HG03175 (cell line): ENCODE measurements around the gene SPEM1.

Experiments used
- ATAC-seq: cut with Tn5 transposase; IDR thresholded peaks from one replicate; pipeline ENCODE4 v1.9.1; 2021; ENCODE audit warnings: mild to moderate bottlenecking, moderate library complexity; ENCODE audit not compliant: unreplicated experiment

SPEM1 gene

DNA sequence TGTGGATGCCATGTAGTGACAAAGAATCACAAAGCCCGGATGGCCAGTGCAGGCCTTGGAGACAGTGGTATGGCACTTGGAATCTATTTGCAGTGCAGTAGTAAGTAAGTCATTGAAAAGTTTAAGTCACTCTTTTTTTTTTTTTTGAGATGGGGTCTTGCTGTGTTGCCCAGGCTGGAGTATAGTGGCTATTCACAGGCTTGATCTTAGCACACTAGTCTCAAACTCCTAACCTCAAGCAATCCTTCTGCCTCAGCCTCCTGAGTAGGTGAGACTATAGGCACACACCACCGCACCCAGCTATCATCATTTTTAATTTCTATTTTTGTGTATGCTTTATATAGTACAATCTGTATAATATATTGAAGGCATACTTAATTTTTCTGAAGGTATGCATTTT, 21.5 kb upstream of the SPEM1 start:
- ATAC-seq: no peak

DNA sequence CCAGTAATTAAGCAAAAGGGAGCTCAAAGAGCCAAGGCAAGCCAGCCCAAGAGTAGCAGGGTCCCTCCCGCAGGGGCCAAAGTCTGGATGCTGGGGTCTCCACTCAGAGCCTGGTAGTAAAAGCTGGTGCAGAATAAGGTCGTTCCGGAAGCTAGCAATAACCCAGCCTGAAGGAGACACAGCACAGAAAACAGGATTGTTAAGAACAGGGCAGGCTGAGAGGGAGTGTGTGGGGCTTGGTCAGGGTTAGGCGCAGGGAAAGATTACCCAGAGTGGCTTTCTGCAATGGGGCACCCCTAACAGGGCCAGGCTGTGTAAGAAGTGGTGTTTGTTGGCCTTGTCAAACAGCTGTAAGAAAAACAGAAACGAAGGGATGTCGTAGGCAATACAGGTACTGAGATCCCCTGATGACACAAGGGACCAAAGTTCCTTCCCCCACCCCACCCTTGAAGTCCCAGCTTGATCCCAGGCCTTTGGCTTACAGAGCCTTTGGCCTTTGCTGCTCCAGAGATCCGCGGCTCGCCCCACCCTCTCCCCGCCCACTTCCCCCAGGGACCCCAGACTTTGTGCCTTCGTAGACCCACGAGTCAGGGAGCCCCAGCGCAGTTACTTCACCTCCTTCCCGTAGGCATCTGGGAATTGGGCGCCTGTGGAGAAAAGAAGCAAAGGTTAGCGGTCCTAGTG, 16.9 kb upstream of the SPEM1 start:
- no peak for ATAC-seq

DNA sequence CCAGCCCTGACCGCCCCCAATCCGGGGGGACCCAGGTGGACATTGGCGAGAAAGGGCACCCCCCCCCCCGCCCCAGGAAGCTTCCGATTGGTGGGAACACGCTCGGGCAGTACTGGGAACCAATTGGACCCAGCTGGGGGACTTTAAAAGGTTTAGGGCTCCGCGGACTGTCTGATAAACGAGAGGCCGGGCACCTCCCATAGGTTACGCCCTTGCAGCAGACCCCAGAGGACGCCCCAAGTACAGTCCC, 16.5 kb upstream of the SPEM1 start:
- no peak for ATAC-seq

DNA sequence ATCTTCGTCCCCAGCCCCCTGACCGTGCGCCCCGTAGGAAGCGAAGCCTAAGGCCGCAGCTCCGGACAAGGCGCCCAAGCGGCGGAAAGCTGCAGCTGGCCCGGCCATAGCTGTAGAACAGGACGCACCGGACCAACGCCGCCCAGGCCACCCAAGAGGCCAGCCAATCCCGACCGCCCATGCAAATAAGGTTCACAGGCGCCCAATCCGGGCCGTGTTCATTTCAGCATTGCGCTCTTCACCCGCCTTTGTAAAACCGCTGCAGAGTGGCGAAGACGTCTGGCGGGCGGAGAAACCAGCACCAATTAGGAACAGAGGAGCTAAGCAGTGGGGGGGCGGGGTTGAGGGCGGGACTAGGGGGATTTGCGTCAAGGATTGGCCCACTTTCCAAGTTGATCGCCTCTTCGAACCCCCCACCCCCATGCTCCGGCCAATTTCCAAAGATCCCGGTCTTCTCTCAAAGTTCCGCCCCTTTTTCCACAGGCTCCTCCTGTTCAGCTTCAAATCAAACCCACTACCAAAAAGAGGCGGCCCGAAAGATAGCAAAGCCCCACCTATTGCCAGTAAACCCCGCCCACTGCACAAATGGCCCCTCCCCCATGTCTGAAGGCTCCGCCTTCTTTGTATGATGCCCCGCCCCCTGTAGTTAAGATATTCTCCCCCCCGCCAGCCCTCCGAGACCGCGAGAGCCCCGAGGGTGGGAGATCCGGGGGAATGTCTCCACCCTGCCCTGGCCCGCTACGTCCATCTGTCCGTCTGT, 16.0 kb upstream of the SPEM1 start, which contains the start of gene TMEM256:
TSS of gene TMEM256 (minus strand) at position 121 of the 760 bp plus-strand sequence. CDS start at position 108, 13 bp downstream.
- peak; percentile 94 for ATAC-seq

DNA sequence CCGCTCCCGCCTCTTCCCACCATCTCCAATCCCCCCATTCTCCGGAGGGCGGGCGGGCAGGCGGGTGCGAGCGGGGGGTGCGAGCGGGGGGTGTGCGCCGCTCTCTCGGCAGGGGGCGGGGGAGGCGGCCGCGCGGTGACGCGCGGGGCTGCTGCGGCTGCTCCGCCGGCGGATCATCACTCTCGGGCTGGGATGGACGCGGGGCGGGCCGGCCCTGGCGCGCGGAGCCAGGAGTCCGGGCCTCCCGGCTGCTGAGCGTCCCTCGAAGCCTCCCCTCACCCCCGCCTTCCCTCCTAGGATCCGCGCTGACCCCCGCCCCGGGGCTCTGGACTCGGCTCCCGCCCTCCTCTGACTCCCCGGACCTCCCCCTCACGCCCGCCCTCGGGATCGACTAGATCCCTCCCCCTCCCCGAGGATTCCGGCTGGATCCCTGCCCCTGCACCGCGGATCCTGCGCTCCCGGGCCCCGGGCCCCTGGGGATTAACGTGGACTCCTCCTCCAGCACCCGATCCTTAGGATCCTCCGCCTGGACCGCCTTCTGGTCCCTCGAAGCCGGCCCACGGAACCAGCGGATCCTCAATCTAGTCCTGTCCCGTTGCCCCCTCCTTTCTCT, 15.3 kb upstream of the SPEM1 start:
- ATAC-seq: no peak

DNA sequence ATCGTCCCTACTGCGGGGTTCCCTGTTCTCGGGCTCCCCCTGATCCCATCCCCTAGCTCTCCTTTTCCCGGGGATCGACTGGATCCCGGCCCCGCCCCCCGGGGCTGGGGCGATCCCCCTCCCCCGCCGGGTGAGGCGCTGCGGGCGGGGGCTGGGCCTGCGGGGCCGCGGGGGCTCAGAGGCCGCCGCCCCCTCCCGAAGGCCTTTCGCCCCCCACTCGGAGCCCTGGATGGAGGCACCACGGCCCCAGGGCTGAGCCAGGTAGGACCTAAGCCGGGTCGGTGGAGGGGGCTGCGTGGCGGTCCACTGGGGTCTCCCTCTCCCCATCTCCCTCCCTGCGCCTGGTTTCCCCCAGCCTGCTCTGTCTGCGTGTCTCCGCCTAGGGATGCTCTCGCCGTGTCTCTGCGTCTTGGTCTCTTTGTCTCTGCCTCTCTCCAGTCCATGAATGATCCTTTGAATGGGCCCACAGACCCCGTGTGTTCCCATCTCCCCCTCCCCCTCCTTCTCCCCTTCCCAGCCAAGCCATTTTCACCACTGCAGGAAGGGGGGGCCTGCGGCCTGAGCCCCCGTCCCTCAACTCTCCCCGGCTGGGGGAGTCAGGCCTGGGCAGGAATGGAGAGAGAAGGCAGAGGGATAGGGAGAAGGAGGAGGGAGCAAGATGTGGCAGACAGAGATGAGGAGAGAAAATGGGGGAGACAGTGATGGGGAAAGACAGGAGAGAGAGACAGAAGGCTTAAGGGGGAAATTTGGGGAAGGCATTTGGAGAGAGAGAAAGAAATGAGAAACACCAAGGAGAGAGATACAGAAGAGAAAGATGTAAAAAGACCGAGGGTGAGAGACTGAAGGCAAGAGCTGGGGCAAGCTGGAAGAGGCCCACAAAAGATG, 14.5 kb upstream of the SPEM1 start:
- no peak for ATAC-seq

DNA sequence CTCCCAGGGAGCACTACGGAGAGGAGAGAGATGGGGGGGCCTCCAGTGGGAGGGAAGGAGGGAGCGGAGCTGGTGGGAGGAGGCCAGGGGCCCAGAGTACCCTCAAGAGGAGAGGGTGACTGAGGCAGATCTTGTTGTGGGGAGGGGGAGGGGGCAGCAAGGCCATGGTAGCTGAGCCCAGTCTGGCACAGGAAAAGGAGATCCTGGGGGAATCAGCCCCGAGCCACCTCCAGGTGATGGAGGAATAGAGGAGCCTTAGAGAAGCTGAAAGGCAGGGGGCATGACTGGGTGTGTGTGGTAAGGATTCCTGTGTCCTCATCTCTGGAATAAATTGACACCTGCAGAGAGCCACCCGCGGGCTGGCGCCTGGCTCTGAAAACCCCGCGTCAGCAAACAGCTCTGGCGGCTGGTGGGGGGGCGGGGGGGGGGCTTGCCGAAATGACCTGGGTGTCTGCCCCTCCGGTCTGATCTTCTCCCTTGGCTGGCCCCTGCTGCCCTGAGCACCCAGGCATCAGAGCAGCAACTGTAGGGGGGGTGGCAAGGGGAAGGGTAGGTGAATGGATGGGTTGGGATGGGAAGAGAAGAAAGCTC, 13.8 kb upstream of the SPEM1 start:
- no peak for ATAC-seq

DNA sequence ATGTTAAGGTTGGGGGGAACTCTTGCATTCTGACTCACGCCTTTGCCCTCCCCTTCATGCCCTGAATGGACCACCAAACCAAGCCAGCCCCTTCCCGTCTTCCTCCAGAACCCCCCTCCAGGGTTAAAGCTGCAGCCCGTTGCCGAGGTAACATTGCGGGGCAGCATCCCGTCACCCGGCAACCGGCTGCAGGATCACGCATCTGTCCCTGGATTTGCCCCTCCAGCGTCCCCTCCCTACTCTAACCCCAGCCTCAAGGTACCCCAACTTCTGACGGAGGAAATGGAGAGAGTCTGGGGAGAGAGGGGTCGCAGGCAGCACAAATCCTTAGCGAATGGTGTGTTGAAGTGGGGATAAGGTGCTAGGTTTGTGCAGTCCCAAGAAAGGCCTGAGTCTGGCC, 13.0 kb upstream of the SPEM1 start:
- no peak for ATAC-seq

DNA sequence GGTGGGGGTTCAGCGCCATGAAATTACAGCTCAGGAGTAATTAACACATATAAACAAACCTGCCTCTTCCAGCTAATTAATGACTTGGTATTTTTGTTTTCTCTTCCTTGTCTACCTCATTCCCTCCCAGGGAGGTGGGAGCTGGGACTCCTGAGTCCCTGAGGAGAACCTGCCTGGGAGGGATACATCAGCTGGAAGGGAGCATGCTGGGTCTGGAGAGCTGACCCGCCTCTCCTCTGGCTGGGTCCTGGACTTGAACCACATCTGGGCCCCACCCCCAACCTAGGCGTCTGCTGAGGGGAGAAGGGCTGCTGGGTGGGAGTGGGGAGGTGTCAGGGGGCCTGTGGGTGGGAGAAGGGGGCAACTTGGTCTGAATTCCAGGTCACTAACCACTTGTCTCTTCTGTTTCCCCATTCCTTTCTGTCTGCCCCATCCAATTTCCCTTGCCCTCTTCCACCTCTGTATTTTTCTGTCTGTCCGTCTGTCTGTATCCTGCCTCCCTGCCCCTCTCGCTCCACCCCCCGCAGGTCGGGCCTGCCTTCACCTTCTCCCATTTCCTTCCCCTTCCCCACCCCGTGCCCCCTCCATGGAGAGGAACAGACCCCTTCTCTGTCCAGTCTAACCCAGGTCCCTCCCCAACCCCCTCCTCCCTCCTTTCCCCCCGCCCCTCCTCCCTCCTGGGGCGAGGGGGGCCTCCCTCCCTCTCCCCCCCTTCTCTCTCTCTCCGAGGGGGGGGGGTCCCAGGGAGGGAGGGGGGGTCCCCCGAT, 12.5 kb upstream of the SPEM1 start, which contains the start of gene NLGN2:
TSS of gene NLGN2 (plus strand) at position 361 of the 767 bp plus-strand sequence. CDS start 411 bp downstream, outside the sequence.
- no peak for ATAC-seq

DNA sequence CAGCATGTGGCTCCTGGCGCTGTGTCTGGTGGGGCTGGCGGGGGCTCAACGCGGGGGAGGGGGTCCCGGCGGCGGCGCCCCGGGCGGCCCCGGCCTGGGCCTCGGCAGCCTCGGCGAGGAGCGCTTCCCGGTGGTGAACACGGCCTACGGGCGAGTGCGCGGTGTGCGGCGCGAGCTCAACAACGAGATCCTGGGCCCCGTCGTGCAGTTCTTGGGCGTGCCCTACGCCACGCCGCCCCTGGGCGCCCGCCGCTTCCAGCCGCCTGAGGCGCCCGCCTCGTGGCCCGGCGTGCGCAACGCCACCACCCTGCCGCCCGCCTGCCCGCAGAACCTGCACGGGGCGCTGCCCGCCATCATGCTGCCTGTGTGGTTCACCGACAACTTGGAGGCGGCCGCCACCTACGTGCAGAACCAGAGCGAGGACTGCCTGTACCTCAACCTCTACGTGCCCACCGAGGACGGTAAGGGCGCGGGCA, 11.8 kb upstream of the SPEM1 start:
- no peak for ATAC-seq

DNA sequence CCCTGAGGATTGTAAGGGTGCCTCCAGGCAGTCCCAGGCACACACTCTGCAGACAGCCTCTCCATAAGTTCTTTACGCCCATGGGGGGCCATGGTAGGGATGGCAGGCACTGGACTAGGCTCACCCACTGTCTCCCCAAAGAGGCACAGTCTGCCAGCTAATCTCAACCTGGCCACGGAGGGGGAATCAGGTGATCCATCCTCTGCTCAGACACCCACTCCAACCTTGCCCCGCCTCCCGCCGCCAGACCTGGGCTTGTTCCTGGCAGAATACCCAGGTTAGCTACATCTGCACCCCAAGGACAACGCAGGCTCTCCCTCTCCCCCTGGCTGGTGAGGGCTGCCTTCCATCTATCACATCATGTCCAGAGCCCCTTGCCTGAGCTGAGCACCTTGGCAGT, 11.3 kb upstream of the SPEM1 start:
- ATAC-seq: no peak

DNA sequence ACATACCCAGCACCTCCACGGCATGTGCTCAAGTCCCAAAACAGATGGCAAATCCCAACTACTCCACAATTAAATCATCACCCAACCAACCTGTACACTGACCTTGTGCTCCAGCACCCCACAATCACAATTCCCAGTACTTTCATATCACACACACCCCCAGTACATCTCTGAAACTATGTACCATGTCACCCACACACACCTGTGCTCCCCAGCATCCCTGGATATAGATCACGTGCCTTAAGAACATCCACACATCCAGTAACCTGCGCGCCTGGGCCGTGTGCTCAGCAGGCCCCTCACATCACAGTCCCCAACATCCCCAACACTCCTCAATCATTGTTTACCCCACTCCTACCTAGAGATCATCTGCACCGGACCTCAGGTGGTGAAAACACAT, 10.4 kb upstream of the SPEM1 start:
- no peak for ATAC-seq

DNA sequence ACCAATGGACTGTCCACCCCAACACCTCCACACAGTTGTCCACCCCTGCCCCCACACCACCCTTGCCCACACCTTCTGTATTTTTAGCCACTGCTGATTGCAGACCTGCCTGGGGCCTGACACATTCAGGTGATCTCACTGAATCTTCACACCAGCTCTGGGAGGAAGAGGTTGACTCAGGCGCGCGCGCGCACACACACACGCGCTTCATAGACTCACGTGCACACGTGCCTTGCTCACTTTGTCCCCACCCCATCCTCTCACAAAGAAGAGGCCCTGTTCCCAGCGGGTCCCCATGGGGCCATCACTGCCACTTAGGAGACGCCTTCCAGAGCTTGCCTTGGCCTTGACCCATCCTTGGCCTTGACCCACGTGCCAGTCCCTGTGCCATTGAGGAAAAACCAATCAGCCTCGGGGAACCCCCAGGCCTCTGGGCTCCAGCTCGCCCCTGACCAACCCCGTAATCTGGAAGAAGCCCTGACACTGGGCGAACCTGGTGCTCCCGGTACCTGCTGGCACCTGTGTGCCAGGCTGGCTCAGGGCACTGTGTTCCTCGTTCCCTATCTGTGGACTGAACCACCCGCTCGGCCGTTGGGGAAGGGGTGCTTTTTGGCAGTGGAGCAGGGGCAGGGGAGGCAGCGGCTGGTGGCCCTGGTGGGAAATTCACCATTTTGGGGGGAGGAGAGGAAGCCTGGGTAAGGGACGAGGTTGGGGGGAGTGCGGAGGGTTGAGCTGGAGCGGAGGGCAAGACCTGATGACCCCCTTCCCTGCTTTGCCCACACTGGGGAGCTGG, 9.3 kb upstream of the SPEM1 start:
- ATAC-seq: no peak

DNA sequence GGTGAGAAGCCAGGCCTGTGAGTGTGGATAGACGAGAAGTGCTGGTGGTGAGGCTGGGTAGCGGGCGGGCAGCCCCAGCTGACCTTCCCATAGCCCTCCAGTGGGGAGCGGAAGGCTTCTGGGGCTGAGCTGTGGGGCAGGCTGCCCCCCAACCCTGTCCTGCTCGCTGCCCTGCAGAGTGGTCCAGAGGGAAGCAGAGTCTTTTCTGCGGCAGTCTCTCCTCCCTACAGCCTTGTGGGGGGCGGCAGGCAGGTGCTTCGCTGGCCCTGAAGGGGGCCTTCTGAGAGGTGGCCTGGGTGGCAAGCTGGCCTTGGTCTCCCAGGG, 8.7 kb upstream of the SPEM1 start:
- no peak for ATAC-seq

DNA sequence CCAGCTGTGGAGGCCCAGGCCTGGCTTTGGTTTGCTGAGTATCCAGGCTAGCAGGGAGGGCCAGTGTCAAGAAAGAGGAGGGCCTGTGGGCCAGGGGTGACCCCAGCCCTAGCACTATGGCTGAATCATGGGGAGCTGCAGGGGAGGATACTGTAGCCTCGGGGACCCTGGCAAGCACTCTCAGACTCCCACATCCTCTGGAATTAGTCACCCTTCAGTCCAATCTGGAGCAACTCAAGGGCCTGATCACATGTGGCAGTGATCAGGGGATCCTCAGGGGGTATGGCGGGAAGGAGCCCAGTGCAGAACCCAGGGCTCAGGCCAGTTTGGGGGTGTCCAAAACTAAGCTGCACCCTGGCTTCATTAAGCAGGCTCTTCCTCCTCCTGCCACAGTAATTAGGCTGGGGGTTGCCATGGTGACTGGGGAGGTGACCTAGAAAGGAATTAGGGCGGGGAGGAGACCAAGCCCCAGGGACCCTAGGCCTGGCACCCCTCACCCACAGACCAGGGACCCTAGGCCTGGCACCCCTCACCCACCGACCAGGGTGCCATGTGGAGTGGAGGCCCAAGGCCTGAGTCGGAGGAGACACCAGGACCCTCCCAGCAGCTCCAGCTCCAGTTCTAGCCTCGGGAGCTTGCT, 6.7 kb upstream of the SPEM1 start:
- ATAC-seq: no peak

DNA sequence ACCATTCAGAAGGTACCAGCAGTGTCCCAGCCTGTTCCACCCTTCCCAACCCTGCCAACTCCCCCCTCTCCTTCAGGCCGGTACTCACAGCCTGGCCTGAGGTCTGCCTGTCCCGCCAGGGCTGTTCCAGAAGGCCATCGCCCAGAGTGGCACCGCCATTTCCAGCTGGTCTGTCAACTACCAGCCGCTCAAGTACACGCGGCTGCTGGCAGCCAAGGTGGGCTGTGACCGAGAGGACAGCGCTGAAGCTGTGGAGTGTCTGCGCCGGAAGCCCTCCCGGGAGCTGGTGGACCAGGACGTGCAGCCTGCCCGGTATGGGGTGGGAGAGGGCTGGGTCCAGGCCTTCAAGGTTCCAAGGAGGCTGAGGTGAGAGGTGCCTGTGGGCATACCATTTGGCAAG, 5.3 kb upstream of the SPEM1 start:
- ATAC-seq: no peak

DNA sequence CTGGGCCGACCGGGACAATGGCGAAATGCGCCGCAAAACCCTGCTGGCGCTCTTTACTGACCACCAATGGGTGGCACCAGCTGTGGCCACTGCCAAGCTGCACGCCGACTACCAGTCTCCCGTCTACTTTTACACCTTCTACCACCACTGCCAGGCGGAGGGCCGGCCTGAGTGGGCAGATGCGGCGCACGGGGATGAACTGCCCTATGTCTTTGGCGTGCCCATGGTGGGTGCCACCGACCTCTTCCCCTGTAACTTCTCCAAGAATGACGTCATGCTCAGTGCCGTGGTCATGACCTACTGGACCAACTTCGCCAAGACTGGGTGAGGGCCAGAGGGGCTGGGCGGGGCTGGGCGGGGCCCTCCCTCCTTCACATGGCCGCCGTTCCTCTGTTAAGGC, 4.3 kb upstream of the SPEM1 start:
- ATAC-seq: no peak

DNA sequence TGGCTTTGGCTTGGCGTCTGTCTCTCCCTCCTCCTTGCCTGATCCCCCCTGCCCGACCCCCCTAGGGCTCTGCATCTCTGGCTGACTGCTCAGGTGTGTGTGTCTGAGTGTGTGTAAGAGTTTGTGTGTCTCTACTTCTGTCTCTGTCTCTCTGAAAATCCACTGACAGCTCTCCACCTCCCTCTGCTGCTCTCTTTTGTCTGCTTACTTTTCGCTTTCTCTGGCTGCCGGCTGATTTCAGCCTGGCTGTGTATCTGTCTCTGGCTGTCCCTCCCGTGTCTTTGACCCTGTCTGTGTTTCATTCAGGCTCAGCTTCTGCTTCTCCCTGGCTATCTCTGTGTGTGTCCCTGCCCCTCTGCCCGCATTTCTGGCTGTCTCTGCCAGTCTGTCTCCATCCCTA, 3.8 kb upstream of the SPEM1 start:
- ATAC-seq: no peak
